K562 (cell line): ENCODE measurements around the gene KIF3A. TPM values are rescaled to one million over a fixed set of nuclear protein-coding genes. Genes with fewer than 3 reads are reported as not detected.

Experiments
- ATAC-seq: fragments of 200-7000 bp; cut with Tn5 transposase; 3 replicates; pipeline ENCODE4 v1.9.1; 2020; ENCODE audit warnings: moderate library complexity
- BruUV-seq: library from RNA; stranded (reverse); fragments of 400-500 nt; replicated peaks from 2 replicates; lab custom pipeline; 2021; lab: Mats Ljungman, UMichigan
- CTCF ChIA-PET: fragments of 300-600 bp; formaldehyde crosslinking; extraction: SDS; loops from one replicate; lab custom pipeline; 2021; ENCODE audit warnings: low intra/inter-chr PET ratio; lab: Yijun Ruan, JAX
- POLR2A ChIA-PET: fragments of 300-600, 350-650 bp; sonication (Branson Sonifier 250); formaldehyde crosslinking; extraction: SDS; loops from one replicate; lab custom pipeline; 2021; ENCODE audit warnings: antibody characterized with exemption, inconsistent platforms; lab: Yijun Ruan, JAX
- DNase-seq, 4 experiments: peaks; one replicate each; pipeline versions ENCODE4 v3.0.0 to v3.0.0-alpha.2; 2011 to 2018; ENCODE audit warnings: low spot score in 3 of 4, mixed read lengths in 3 of 4; ENCODE audit errors: extremely low read depth in 1 of 4
- FAIRE-seq: peaks from 2 replicates; lab custom pipeline; 2011; peaks lifted over from hg19 to GRCh38; lab: Jason Lieb, UNC
- H2AFZ ChIP-seq: 2 replicates; pipeline ENCODE4 v1.6.0; 2011; ENCODE audit warnings: low read depth, low read length, control low read depth, inconsistent platforms
- H3K27ac ChIP-seq: fragments of 200-600 bp; 3 replicates; pipeline ENCODE4 v1.8.0; 2011; ENCODE audit warnings: low read depth, mild to moderate bottlenecking, control low read depth, inconsistent platforms, low read length, moderate library complexity, mixed read lengths; ENCODE audit errors: extremely low read depth
- H3K27me3 ChIP-seq, 2 experiments: fragments of 300-600 bp in 1 of 2; 2 replicates in 1 of 2; 3 replicates in 1 of 2; pipeline versions ENCODE4 v1.6.0 to v1.8.0; 2011; ENCODE audit warnings: inconsistent platforms in 2 of 2, low read length in 2 of 2, mild to moderate bottlenecking in 1 of 2, mixed read lengths in 1 of 2, moderate library complexity in 1 of 2; ENCODE audit not compliant: control insufficient read depth in 2 of 2, insufficient read depth in 2 of 2
- H3K36me3 ChIP-seq: fragments of 300-600 bp; 3 replicates; pipeline ENCODE4 v1.8.0; 2011; ENCODE audit warnings: mild to moderate bottlenecking, low read length, inconsistent platforms; ENCODE audit not compliant: control insufficient read depth, insufficient read depth
- H3K4me1 ChIP-seq, 2 experiments: fragments of 200-600 bp in 1 of 2; replicated peaks in 1 of 2; 2 replicates in 1 of 2; 3 replicates in 1 of 2; pipeline versions ENCODE4 v1.5.1 to v1.8.0; 2011; ENCODE audit warnings: inconsistent platforms in 2 of 2, low read length in 2 of 2, mild to moderate bottlenecking in 1 of 2, mixed read lengths in 1 of 2, moderate library complexity in 1 of 2; ENCODE audit not compliant: control insufficient read depth in 2 of 2, insufficient read depth in 2 of 2
- H3K4me2 ChIP-seq: 2 replicates; pipeline ENCODE4 v1.6.1; 2011; ENCODE audit warnings: low read length, control low read depth, inconsistent platforms, mixed read lengths; ENCODE audit not compliant: insufficient read depth
- H3K4me3 ChIP-seq: fragments of 200-600 bp; sonication (generic), shearing (Covaris generic); 2 replicates; pipeline ENCODE4 v1.5.1; 2016; ENCODE audit warnings: control low read depth, inconsistent platforms
- H3K79me2 ChIP-seq: fragments of 200-600 bp; 3 replicates; pipeline ENCODE4 v1.8.0; 2011; ENCODE audit warnings: low read length, inconsistent platforms; ENCODE audit not compliant: control insufficient read depth, insufficient read depth
- H3K9ac ChIP-seq, 2 experiments: 2 replicates each; pipeline versions ENCODE4 v1.6.0 to v1.6.1; 2011; ENCODE audit warnings: low read depth in 2 of 2, low read length in 2 of 2, control low read depth in 1 of 2, inconsistent platforms in 1 of 2, mild to moderate bottlenecking in 1 of 2, mixed read lengths in 1 of 2; ENCODE audit not compliant: insufficient read depth in 1 of 2
- H3K9me1 ChIP-seq: one replicate; pipeline ENCODE4 v1.6.0; 2011; ENCODE audit warnings: inconsistent platforms, mild to moderate bottlenecking, low read length, moderate library complexity; ENCODE audit not compliant: control insufficient read depth, insufficient read depth
- H3K9me3 ChIP-seq: replicated peaks from 2 replicates; pipeline ENCODE4 v1.5.1; 2011; ENCODE audit warnings: low read depth, low read length, inconsistent platforms; ENCODE audit not compliant: control insufficient read depth, insufficient read depth
- H4K20me1 ChIP-seq: replicated peaks from 2 replicates; pipeline ENCODE4 v1.6.1; 2011; ENCODE audit warnings: low read length, inconsistent platforms, mixed read lengths; ENCODE audit not compliant: control insufficient read depth, insufficient read depth
- BMI1 ChIP-seq: fragments of 150-350 bp; IDR thresholded peaks from 2 replicates; pipeline ENCODE4 v1.6.1; 2014; ENCODE audit warnings: low read length
- POLR2AphosphoS2 ChIP-seq: IDR thresholded peaks from 2 replicates; pipeline ENCODE4 v1.6.1; 2012; ENCODE audit warnings: low read length, improper control_type of control experiment
- in situ Hi-C: fragments of 300-500 bp; cut with MboI; formaldehyde crosslinking; loops from 4 replicates; pipeline ENCODE4 v1.15.0; 2018; ENCODE audit warnings: inconsistent platforms, mixed read lengths
- intact Hi-C: fragments of 100-400 bp; cut with micrococcal nuclease; formaldehyde crosslinking; loops from 2 replicates; pipeline ENCODE4 v1.14.2; 2022
- polyA plus RNA-seq, 8 experiments: library from polyadenylated mRNA; depleted of rRNA in 4 of 8; stranded (reverse) in 5 of 8; unstranded in 3 of 8; fragments of >200 nt; fragmentation: Nextera tagmentation in 2 of 8; fragmentation: Illumina TruSeq in 1 of 8; extraction: Ambion mirVana in 2 of 8; extraction: Trizol in 1 of 8; gene quantifications; 2 replicates each; pipeline versions ENCODE4 v1.2.1 to v1.2.3, GENCODE V29; 2011 to 2014; ENCODE audit warnings: inconsistent platforms in 1 of 8, missing spikeins in 1 of 8
- total RNA-seq, 7 experiments: library from RNA; depleted of rRNA in 6 of 7; stranded (reverse); fragments of >200 nt in 6 of 7; fragmentation: Illumina TruSeq in 2 of 7; extraction: Trizol in 2 of 7; gene quantifications; 2 replicates each; pipeline versions ENCODE4 v1.2.1 to v1.2.3, GENCODE V29; 2011 to 2021; ENCODE audit warnings: low replicate concordance in 1 of 7

KIF3A gene
- total and polyA plus RNA-seq, 9 of the 15 experiments (the other 6 are each of a cell fraction or from before 2014, with no cell fraction given): 1.5 to 7.8 (median 6.0) TPM

DNA sequence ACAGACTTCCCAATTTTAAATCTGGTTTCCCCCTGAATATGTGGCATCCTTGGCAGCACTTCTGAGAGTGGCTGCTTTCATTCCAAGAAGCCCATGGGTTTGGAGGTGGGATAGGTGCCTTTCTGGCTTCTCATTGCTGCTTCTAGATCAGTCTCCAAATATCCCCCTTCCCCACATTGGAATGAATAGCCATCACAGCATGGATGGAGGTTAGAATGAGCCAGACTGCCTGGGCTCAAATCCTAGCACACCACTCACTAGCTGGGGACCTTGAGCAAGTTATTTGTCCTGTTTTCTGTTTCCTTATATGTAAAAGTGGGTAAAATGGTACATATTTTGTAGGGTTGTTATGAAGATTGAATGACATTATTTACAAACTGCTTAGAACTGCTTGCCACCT lies 93.2 kb downstream of the KIF3A start:
- intact Hi-C loops: no loop called here
- CTCF ChIA-PET: no interaction called here

More for the DNA sequence above, 93.2 kb downstream of the KIF3A start:
- FAIRE-seq: no peak
- Histone ChIP-seq H3K4me1 (no peaks in the 10 kb centered on the region), H3K79me2 (no peaks in the 10 kb centered on the region)
- TF ChIP-seq POLR2AphosphoS2 (peak; percentile 60; the same call in 1 of the 2 replicates), BMI1 (no peak)
- TF ChIP-seq, all 486 proteins: peak for 1
- ATAC-seq (no peak), DNase-seq (no peak)
- BruUV-seq: no TSS peak
- in situ Hi-C loops: no loop called here
- H3K27ac ChIP-seq: no peak overlapping the region
- H4K20me1 ChIP-seq: no peaks in the 10 kb centered on the region
- POLR2A ChIA-PET: interaction anchor here (1.3 to 2.3 kb wide), 3 partner anchors 11 to 20 kb away, joined by 3 to 8 read pairs (median 5); no protein-coding TSS in a partner anchor
- H3K27me3 ChIP-seq: no peaks in the 10 kb centered on the region
- H3K9me3 ChIP-seq: peaks cover 9% of the 10 kb centered on the region
- no peak overlapping the region for H2AFZ ChIP-seq
- H3K36me3 ChIP-seq: peaks cover 40% of the 10 kb centered on the region
- H3K4me2 ChIP-seq: no peak overlapping the region
- no peak overlapping the region for H3K9ac ChIP-seq
- no peaks in the 10 kb centered on the region for H3K9me1 ChIP-seq
- H3K4me3 ChIP-seq: no peak overlapping the region

Other genes with a start within 250 kb of the KIF3A start
Only the 7 nearest of the 13 such genes appear.
- not detected in 2 replicates for gene IL13, start 79.4 kb downstream of the KIF3A start, total RNA-seq (2014; rRNA removed)
- not detected in 2 replicates for gene IL13, start 79.4 kb downstream of the KIF3A start, total RNA-seq (2014; rRNA removed; fragmentation: Illumina TruSeq; extraction: Trizol)
- gene IL13, start 79.4 kb downstream of the KIF3A start, total RNA-seq (2015; rRNA removed; fragmentation: Illumina TruSeq; extraction: Trizol): not detected in 2 replicates
- gene IL13, start 79.4 kb downstream of the KIF3A start, total RNA-seq (2021): not detected in 2 replicates
- 0.04 TPM in 1 of 2 replicates, not detected in the other for gene IL13, start 79.4 kb downstream of the KIF3A start, polyA plus RNA-seq (2011; rRNA removed)
- not detected in 2 replicates for gene IL13, start 79.4 kb downstream of the KIF3A start, polyA plus RNA-seq (2014; fragmentation: Illumina TruSeq; extraction: Trizol)
- not detected for gene IL13, start 79.4 kb downstream of the KIF3A start, polyA plus RNA-seq (2014; fragmentation: Nextera tagmentation; extraction: Ambion mirVana)
- not detected in 2 replicates for gene IL13, start 79.4 kb downstream of the KIF3A start, polyA plus RNA-seq (2014; rRNA removed)
- gene IL4, start 63.6 kb downstream of the KIF3A start, total RNA-seq (2014; rRNA removed): not detected in 2 replicates
- gene IL4, start 63.6 kb downstream of the KIF3A start, total RNA-seq (2014; rRNA removed; fragmentation: Illumina TruSeq; extraction: Trizol): not detected in 2 replicates
- gene IL4, start 63.6 kb downstream of the KIF3A start, total RNA-seq (2015; rRNA removed; fragmentation: Illumina TruSeq; extraction: Trizol): not detected in 2 replicates
- gene IL4, start 63.6 kb downstream of the KIF3A start, total RNA-seq (2021): not detected in 2 replicates
- gene IL4, start 63.6 kb downstream of the KIF3A start, polyA plus RNA-seq (2011; rRNA removed): not detected in 2 replicates
- gene IL4, start 63.6 kb downstream of the KIF3A start, polyA plus RNA-seq (2014; fragmentation: Illumina TruSeq; extraction: Trizol): not detected in 2 replicates
- gene IL4, start 63.6 kb downstream of the KIF3A start, polyA plus RNA-seq (2014; fragmentation: Nextera tagmentation; extraction: Ambion mirVana): under 1 TPM; 0.22 to 0.62 TPM
- not detected in 2 replicates for gene IL4, start 63.6 kb downstream of the KIF3A start, polyA plus RNA-seq (2014; rRNA removed)
- gene CCNI2, start 9.9 kb upstream of the KIF3A start, total RNA-seq (2014; rRNA removed): 0.05 TPM in 1 of 2 replicates, not detected in the other
- not detected in 2 replicates for gene CCNI2, start 9.9 kb upstream of the KIF3A start, total RNA-seq (2014; rRNA removed; fragmentation: Illumina TruSeq; extraction: Trizol)
- not detected in 2 replicates for gene CCNI2, start 9.9 kb upstream of the KIF3A start, total RNA-seq (2015; rRNA removed; fragmentation: Illumina TruSeq; extraction: Trizol)
- gene CCNI2, start 9.9 kb upstream of the KIF3A start, total RNA-seq (2021): 0.18 TPM in 1 of 2 replicates, not detected in the other
- 0.05 and 0.06 TPM in 2 replicates for gene CCNI2, start 9.9 kb upstream of the KIF3A start, polyA plus RNA-seq (2011; rRNA removed)
- 0.06 TPM in 1 of 2 replicates, not detected in the other for gene CCNI2, start 9.9 kb upstream of the KIF3A start, polyA plus RNA-seq (2014; fragmentation: Illumina TruSeq; extraction: Trizol)
- gene CCNI2, start 9.9 kb upstream of the KIF3A start, polyA plus RNA-seq (2014; fragmentation: Nextera tagmentation; extraction: Ambion mirVana): 1 to 10 TPM; 1.6 to 1.7 TPM
- gene CCNI2, start 9.9 kb upstream of the KIF3A start, polyA plus RNA-seq (2014; rRNA removed): not detected in 2 replicates
- gene SEPTIN8, start 39.7 kb upstream of the KIF3A start, total RNA-seq (2014; rRNA removed): 92.0 and 109 TPM in 2 replicates
- gene SEPTIN8, start 39.7 kb upstream of the KIF3A start, total RNA-seq (2014; rRNA removed; fragmentation: Illumina TruSeq; extraction: Trizol): 68.2 and 79.3 TPM in 2 replicates
- 101 TPM in 2 replicates for gene SEPTIN8, start 39.7 kb upstream of the KIF3A start, total RNA-seq (2015; rRNA removed; fragmentation: Illumina TruSeq; extraction: Trizol)
- gene SEPTIN8, start 39.7 kb upstream of the KIF3A start, total RNA-seq (2021): 131 and 137 TPM in 2 replicates
- gene SEPTIN8, start 39.7 kb upstream of the KIF3A start, polyA plus RNA-seq (2011; rRNA removed): 121 and 149 TPM in 2 replicates
- gene SEPTIN8, start 39.7 kb upstream of the KIF3A start, polyA plus RNA-seq (2014; fragmentation: Illumina TruSeq; extraction: Trizol): 113 and 142 TPM in 2 replicates
- gene SEPTIN8, start 39.7 kb upstream of the KIF3A start, polyA plus RNA-seq (2014; fragmentation: Nextera tagmentation; extraction: Ambion mirVana): 10 to 100 TPM; 19.3 to 21.0 TPM
- 129 and 143 TPM in 2 replicates for gene SEPTIN8, start 39.7 kb upstream of the KIF3A start, polyA plus RNA-seq (2014; rRNA removed)
- gene SOWAHA, start 75.8 kb upstream of the KIF3A start, total RNA-seq (2014; rRNA removed): not detected in 2 replicates
- not detected in 2 replicates for gene SOWAHA, start 75.8 kb upstream of the KIF3A start, total RNA-seq (2014; rRNA removed; fragmentation: Illumina TruSeq; extraction: Trizol)
- gene SOWAHA, start 75.8 kb upstream of the KIF3A start, total RNA-seq (2015; rRNA removed; fragmentation: Illumina TruSeq; extraction: Trizol): not detected in 2 replicates
- gene SOWAHA, start 75.8 kb upstream of the KIF3A start, total RNA-seq (2021): not detected in 2 replicates
- gene SOWAHA, start 75.8 kb upstream of the KIF3A start, polyA plus RNA-seq (2011; rRNA removed): not detected in 2 replicates
- gene SOWAHA, start 75.8 kb upstream of the KIF3A start, polyA plus RNA-seq (2014; fragmentation: Illumina TruSeq; extraction: Trizol): not detected in 2 replicates
- gene SOWAHA, start 75.8 kb upstream of the KIF3A start, polyA plus RNA-seq (2014; fragmentation: Nextera tagmentation; extraction: Ambion mirVana): not detected
- not detected in 2 replicates for gene SOWAHA, start 75.8 kb upstream of the KIF3A start, polyA plus RNA-seq (2014; rRNA removed)
- 13.0 and 18.6 TPM in 2 replicates for gene SHROOM1, start 93.1 kb upstream of the KIF3A start, total RNA-seq (2014; rRNA removed)
- 5.3 and 6.1 TPM in 2 replicates for gene SHROOM1, start 93.1 kb upstream of the KIF3A start, total RNA-seq (2014; rRNA removed; fragmentation: Illumina TruSeq; extraction: Trizol)
- 10.9 and 13.3 TPM in 2 replicates for gene SHROOM1, start 93.1 kb upstream of the KIF3A start, total RNA-seq (2015; rRNA removed; fragmentation: Illumina TruSeq; extraction: Trizol)
- 25.6 and 26.5 TPM in 2 replicates for gene SHROOM1, start 93.1 kb upstream of the KIF3A start, total RNA-seq (2021)
- 11.9 and 12.8 TPM in 2 replicates for gene SHROOM1, start 93.1 kb upstream of the KIF3A start, polyA plus RNA-seq (2011; rRNA removed)
- 14.6 and 14.8 TPM in 2 replicates for gene SHROOM1, start 93.1 kb upstream of the KIF3A start, polyA plus RNA-seq (2014; fragmentation: Illumina TruSeq; extraction: Trizol)
- gene SHROOM1, start 93.1 kb upstream of the KIF3A start, polyA plus RNA-seq (2014; fragmentation: Nextera tagmentation; extraction: Ambion mirVana): under 1 TPM; 0.44 to 0.50 TPM
- 22.3 and 26.0 TPM in 2 replicates for gene SHROOM1, start 93.1 kb upstream of the KIF3A start, polyA plus RNA-seq (2014; rRNA removed)
- 0.12 TPM in 1 of 2 replicates, not detected in the other for gene GDF9, start 128.9 kb upstream of the KIF3A start, total RNA-seq (2014; rRNA removed)
- gene GDF9, start 128.9 kb upstream of the KIF3A start, total RNA-seq (2014; rRNA removed; fragmentation: Illumina TruSeq; extraction: Trizol): 0.13 and 0.18 TPM in 2 replicates
- gene GDF9, start 128.9 kb upstream of the KIF3A start, total RNA-seq (2015; rRNA removed; fragmentation: Illumina TruSeq; extraction: Trizol): 0.15 and 0.18 TPM in 2 replicates
- 0.20 and 0.22 TPM in 2 replicates for gene GDF9, start 128.9 kb upstream of the KIF3A start, total RNA-seq (2021)
- 0.70 and 1.1 TPM in 2 replicates for gene GDF9, start 128.9 kb upstream of the KIF3A start, polyA plus RNA-seq (2011; rRNA removed)
- gene GDF9, start 128.9 kb upstream of the KIF3A start, polyA plus RNA-seq (2014; fragmentation: Illumina TruSeq; extraction: Trizol): 0.28 and 0.37 TPM in 2 replicates
- under 1 TPM; 0.10 to 0.15 TPM for gene GDF9, start 128.9 kb upstream of the KIF3A start, polyA plus RNA-seq (2014; fragmentation: Nextera tagmentation; extraction: Ambion mirVana)
- gene GDF9, start 128.9 kb upstream of the KIF3A start, polyA plus RNA-seq (2014; rRNA removed): 0.27 and 0.66 TPM in 2 replicates